ENCODE measurements around the gene MYO5B.
"Not testable (repeated sequence)": the region's sequence is repeated elsewhere in the genome, so short reads cannot be mapped to it uniquely, and the experiment has no call there.

MYO5B gene

DNA sequence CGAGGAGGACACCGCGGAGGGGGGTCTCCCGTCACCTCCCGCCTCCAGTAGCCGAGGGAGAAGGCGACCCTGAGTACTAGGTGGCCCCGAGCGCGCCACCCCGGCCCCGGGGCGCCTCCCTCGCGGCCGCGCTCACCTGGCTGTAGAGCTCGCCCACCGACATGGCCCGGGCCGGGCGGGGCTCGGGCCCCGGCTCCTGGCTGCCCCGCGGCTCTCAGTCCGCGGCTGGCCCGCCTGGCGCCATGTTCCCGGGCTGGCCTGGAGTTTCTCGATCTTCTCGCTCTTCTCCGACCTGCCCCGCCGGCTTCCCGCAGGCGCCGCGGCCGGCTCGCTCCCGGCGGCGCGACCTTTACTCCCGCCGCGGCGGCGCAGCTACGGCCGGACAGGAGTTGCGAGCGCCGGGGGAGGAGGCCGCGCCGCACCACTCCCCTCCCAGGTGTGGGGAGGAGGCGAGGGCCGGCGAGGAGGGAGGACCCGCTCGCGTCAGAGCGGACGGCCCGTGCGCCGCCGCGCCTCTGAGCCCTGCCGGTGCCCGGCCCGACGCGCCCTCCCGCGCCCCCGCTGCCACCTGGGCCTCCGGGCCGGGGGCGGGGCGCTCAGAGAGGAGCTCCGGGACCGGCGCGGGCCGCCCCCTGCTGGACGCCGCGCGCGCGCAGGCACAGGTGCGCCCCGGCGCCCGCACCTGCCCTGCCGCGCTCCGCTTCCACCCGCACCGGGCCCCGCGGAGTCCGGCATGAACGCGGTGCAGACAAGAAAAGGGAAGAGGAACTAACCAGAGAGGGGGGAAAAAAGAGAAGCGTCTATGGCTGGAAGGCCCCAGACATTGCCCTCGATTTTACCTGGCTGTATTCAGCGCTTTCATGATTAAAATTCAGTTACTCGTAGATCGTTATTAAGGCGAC lies at the start of gene MYO5B:
Gene MYO5B (minus strand): TSS at position 517 of the 902 bp plus-strand sequence. CDS start 354 bp downstream, at position 163.
- TF ChIP-seq, protein P1, sequence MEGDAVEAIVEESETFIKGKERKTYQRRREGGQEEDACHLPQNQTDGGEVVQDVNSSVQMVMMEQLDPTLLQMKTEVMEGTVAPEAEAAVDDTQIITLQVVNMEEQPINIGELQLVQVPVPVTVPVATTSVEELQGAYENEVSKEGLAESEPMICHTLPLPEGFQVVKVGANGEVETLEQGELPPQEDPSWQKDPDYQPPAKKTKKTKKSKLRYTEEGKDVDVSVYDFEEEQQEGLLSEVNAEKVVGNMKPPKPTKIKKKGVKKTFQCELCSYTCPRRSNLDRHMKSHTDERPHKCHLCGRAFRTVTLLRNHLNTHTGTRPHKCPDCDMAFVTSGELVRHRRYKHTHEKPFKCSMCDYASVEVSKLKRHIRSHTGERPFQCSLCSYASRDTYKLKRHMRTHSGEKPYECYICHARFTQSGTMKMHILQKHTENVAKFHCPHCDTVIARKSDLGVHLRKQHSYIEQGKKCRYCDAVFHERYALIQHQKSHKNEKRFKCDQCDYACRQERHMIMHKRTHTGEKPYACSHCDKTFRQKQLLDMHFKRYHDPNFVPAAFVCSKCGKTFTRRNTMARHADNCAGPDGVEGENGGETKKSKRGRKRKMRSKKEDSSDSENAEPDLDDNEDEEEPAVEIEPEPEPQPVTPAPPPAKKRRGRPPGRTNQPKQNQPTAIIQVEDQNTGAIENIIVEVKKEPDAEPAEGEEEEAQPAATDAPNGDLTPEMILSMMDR (conservative IDR thresholded peaks at IDR 0.05; ENCODE audit: control insufficient read depth, insufficient read depth, low read depth, low read length): no peak
- H3K4me3 ChIP-seq (ENCODE audit: control insufficient read depth, low read depth, low read length): no peak within 1 kb of the TSS
- no peak for DNase-seq (ENCODE audit: low read depth)

DNA sequence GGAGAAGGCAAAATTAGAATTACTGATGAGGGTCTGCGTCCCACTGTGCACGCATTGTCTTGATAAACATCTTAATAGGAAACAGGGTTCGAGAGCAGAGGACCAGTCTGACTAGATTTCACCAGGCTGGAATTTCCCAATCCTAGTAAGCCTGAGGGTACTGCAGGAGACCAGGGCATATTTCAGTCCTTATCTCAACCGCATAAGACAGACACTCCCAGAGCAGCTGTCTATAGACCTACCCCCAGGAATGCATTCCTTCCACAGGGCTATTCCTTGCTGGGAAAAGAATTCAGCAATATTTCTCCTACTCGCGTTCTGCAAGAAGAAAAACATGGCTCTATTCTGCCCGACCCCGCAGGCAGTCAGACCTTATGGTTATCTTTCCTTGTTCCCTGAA lies 46.8 kb upstream of the MYO5B start:
- H3K4me3 ChIP-seq (ENCODE audit: control insufficient read depth, low read depth, low read length); DNase-seq (ENCODE audit: low read depth): not testable (repeated sequence)

DNA sequence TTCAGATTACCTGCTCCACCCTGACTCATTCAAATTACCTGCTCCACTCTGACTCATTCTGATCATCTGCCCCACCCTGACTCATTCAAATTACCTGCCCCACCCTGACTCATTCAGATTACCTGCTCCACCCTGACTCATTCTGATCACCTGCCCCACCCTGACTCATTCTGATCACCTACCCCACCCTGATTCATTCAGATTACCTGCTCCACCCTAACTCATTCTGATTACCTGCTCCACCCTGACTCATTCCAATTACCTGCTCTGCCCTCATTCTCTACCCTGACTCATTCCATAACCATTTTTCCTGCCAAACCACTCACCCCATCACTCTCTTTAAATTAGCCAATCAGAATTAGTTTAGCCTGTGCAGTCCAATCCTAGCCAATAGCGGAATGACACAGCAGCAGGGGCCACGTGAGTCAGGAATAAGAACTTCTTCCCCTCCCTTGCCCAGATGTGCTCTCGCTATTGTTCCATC lies 45.2 kb upstream of the MYO5B start:
- peak; percentile 28 for DNase-seq (ENCODE audit: low read depth)
- H3K4me3 ChIP-seq (ENCODE audit: control insufficient read depth, low read depth, low read length): no peak overlapping the region
- TF ChIP-seq, protein P1 (conservative IDR thresholded peaks at IDR 0.05; ENCODE audit: control insufficient read depth, insufficient read depth, low read depth, low read length): no peak

DNA sequence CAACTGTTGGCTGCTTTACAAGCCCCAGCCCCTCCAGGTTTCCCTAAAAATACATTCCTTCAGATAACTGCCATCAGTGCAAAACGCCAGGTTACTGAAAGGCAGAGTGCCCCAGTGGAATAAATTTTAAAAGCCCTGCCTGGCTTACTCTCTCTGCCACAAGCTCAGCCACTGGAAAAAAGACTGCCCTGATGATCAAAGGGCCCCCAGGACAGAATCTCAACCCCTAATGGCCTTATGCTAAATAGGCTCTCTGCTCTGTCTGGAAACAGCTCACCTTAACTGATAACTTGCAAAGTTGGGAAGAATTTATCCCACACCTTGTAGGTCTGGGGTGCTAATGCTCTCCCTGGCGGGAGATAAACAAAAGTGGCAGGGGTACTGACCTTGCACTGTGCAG lies 37.5 kb upstream of the MYO5B start:
- no peak for DNase-seq (ENCODE audit: low read depth)
- TF ChIP-seq, protein P1 (conservative IDR thresholded peaks at IDR 0.05; ENCODE audit: control insufficient read depth, insufficient read depth, low read depth, low read length): no peak

DNA sequence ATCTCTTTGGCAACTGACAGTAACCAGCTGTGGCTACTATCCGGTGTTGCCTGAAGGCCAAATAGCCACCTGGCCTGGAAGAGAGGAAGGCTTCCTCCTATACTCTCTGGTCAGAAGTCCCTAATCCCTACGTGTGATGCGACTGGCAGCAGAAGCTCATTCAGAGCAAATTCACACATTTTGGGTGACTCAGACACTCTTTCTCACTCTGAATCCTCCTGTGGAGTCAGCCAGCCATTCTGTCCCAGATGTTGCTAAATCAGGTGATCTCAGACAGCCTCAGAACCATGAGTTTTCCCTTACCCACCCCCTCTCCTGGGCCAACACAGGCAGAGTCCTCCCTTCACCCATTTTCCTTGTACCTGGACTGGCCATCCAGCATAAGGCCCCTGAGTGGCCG lies 36.7 kb upstream of the MYO5B start:
- no peak overlapping the region for H3K4me3 ChIP-seq (ENCODE audit: control insufficient read depth, low read depth, low read length)
- DNase-seq (ENCODE audit: low read depth): peak; percentile 31
- TF ChIP-seq, protein P1 (conservative IDR thresholded peaks at IDR 0.05; ENCODE audit: control insufficient read depth, insufficient read depth, low read depth, low read length): no peak

More for the DNA sequence above, 37.5 kb upstream of the MYO5B start:
- H3K4me3 ChIP-seq (ENCODE audit: control insufficient read depth, low read depth, low read length): no peak overlapping the region

DNA sequence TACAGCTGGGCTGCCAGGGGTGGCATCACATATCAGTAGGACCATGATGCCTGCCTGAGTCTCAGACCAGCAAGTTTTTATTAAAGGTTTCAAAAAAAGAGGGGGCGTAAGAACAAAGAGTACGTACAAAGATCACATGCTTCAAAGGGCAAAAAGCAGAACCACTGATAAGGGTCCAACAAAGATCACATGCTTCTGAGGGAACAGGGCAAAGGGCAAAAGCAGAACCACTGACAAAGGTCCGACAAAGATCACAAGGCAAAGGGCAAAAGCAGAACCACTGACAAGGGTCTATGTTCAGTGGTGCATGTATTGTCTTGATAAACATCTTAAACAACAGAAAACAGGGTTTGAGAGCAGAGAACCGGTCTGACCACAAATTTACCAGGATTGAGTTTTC lies 25.3 kb upstream of the MYO5B start:
- H3K4me3 ChIP-seq (ENCODE audit: control insufficient read depth, low read depth, low read length): not testable (repeated sequence)

DNA sequence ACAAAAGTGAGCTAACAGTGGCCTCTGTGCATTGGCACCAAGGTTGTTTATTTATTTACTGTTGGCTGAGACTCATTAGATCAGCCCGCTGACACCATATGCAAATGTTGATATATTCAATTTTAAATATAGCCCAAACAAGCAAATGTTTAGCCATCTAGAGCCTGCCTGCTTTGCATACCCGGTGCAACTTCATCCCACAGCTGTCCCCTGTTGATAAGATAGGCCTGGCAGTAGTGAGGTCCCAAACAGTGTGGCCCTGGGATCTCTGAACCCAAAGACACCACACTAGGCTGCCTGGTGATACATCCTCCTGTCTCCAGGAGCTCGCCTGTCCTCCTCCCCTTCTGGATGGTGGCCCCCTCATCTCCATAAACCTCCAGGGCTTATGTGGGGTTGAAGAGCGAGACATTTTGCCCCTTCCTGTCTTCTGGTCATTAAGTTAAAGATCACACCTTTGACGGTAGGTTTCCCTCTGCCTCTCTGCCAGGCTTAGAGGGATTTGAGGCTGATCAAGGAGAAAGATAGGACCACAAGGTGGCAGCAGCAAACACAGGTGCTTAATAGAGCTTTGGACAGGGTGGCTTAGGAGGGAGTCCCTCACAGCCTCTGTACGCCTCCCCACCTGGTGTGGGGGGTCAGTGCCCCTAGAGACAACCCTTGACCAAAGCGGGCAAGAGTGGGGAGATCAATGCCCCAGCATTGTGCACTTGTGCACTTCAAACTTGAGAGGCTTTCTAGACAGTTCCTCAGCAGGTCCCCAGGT lies 23.7 kb upstream of the MYO5B start:
- H3K4me3 ChIP-seq (ENCODE audit: control insufficient read depth, low read depth, low read length): no peak overlapping the region
- TF ChIP-seq, protein P1 (conservative IDR thresholded peaks at IDR 0.05; ENCODE audit: control insufficient read depth, insufficient read depth, low read depth, low read length): peak; percentile 30
- DNase-seq (ENCODE audit: low read depth): peak; percentile 35

More for the DNA sequence above, 25.3 kb upstream of the MYO5B start:
- DNase-seq (ENCODE audit: low read depth): not testable (repeated sequence)
